IMR-90 (cell line): ENCODE results near the gene DCHS2. TPM values are rescaled to one million over a fixed set of nuclear protein-coding genes. Genes with fewer than 3 reads are reported as not detected.

Source experiments
- ATAC-seq: fragments of 200-7000 bp; cut with Tn5 transposase; 2 replicates; pipeline ENCODE4 v1.9.1; 2020; ENCODE audit warnings: low read depth, mild to moderate bottlenecking, moderate library complexity
- BruUV-seq: library from RNA; stranded (reverse); fragments of 400-500 nt; replicated peaks from 2 replicates; lab custom pipeline; 2021; lab: Mats Ljungman, UMichigan
- CTCF ChIA-PET: fragments of 300-600 bp; formaldehyde crosslinking; extraction: SDS; loops from one replicate; lab custom pipeline; 2021; ENCODE audit warnings: antibody characterized with exemption; lab: Yijun Ruan, JAX
- POLR2A ChIA-PET: fragments of 300-600 bp; sonication (Branson Sonifier 250); formaldehyde crosslinking; loops from one replicate; lab custom pipeline; 2022; ENCODE audit warnings: antibody characterized with exemption; ENCODE audit not compliant: unreplicated experiment; lab: Charles Lee
- DNase-seq: peaks from one replicate; pipeline ENCODE4 v3.0.0; 2013
- H2AFZ ChIP-seq: replicated peaks from 2 replicates; pipeline ENCODE3; 2013; ENCODE audit warnings: low read length, mild to moderate bottlenecking; ENCODE audit not compliant: poor library complexity
- H2AK5ac ChIP-seq: 2 replicates; pipeline ENCODE4 v1.6.1; 2013; ENCODE audit warnings: low read depth, low read length, inconsistent platforms
- H2AK9ac ChIP-seq: replicated peaks from 2 replicates; pipeline ENCODE3; 2013; ENCODE audit warnings: mild to moderate bottlenecking, low read depth, low read length, moderate library complexity; ENCODE audit not compliant: poor library complexity
- H2BK120ac ChIP-seq: 2 replicates; pipeline ENCODE4 v1.6.1; 2013; ENCODE audit warnings: low read depth, low read length, inconsistent platforms
- H2BK15ac ChIP-seq: 3 replicates; pipeline ENCODE4 v1.6.1; 2013; ENCODE audit warnings: low read depth, low read length, inconsistent platforms
- H2BK20ac ChIP-seq: 2 replicates; pipeline ENCODE4 v1.6.1; 2013; ENCODE audit warnings: low read depth, mild to moderate bottlenecking, inconsistent platforms, low read length, moderate library complexity
- H2BK5ac ChIP-seq: 2 replicates; pipeline ENCODE4 v1.6.1; 2013; ENCODE audit warnings: mild to moderate bottlenecking, low read depth, low read length, inconsistent platforms; ENCODE audit not compliant: poor library complexity, severe bottlenecking
- H3K14ac ChIP-seq: replicated peaks from 2 replicates; pipeline ENCODE4 v1.6.1; 2013; ENCODE audit warnings: low read depth, low read length, inconsistent platforms
- H3K18ac ChIP-seq: 2 replicates; pipeline ENCODE4 v1.6.1; 2013; ENCODE audit warnings: low read depth, low read length, control low read depth
- H3K23ac ChIP-seq: 2 replicates; pipeline ENCODE4 v1.6.1; 2013; ENCODE audit warnings: low read depth, low read length, inconsistent platforms
- H3K27ac ChIP-seq: 2 replicates; pipeline ENCODE4 v1.5.1; 2013; ENCODE audit warnings: mild to moderate bottlenecking, control low read depth, low read length; ENCODE audit not compliant: insufficient read depth
- H3K27me3 ChIP-seq: 2 replicates; pipeline ENCODE4 v1.6.1; 2013; ENCODE audit warnings: low read length; ENCODE audit not compliant: control insufficient read depth, insufficient read depth
- H3K36me3 ChIP-seq: 2 replicates; pipeline ENCODE4 v1.6.1; 2013; ENCODE audit warnings: low read length, mixed read lengths; ENCODE audit not compliant: control insufficient read depth, insufficient read depth
- H3K4ac ChIP-seq: 2 replicates; pipeline ENCODE4 v1.6.1; 2013; ENCODE audit warnings: low read depth, low read length, inconsistent platforms
- H3K4me1 ChIP-seq: 2 replicates; pipeline ENCODE4 v1.6.1; 2013; ENCODE audit warnings: low read length, mixed read lengths; ENCODE audit not compliant: control insufficient read depth, insufficient read depth
- H3K4me2 ChIP-seq: 2 replicates; pipeline ENCODE4 v1.6.1; 2013; ENCODE audit warnings: low read depth, mild to moderate bottlenecking, control low read depth, low read length, moderate library complexity
- H3K4me3 ChIP-seq: 2 replicates; pipeline ENCODE4 v1.5.1; 2013; ENCODE audit warnings: low read depth, mild to moderate bottlenecking, control low read depth, low read length, moderate library complexity; ENCODE audit not compliant: insufficient read depth
- H3K56ac ChIP-seq: 2 replicates; pipeline ENCODE4 v1.6.1; 2013; ENCODE audit warnings: low read length, inconsistent platforms; ENCODE audit not compliant: insufficient read depth; ENCODE audit errors: extremely low read depth
- H3K79me1 ChIP-seq, 2 experiments: 2 replicates each; pipeline ENCODE4 v1.6.1; 2013; ENCODE audit warnings: low read length in 2 of 2, inconsistent platforms in 1 of 2, low read depth in 1 of 2
- H3K9ac ChIP-seq: 2 replicates; pipeline ENCODE4 v1.6.1; 2013; ENCODE audit warnings: low read depth, low read length, control low read depth
- H3K9me1 ChIP-seq: 2 replicates; pipeline ENCODE4 v1.6.1; 2013; ENCODE audit warnings: low read length, inconsistent platforms; ENCODE audit not compliant: insufficient read depth
- H3K9me3 ChIP-seq: 2 replicates; pipeline ENCODE4 v1.6.1; 2013; ENCODE audit warnings: low read length; ENCODE audit not compliant: control insufficient read depth, insufficient read depth
- H4K20me1 ChIP-seq: 2 replicates; pipeline ENCODE4 v1.6.1; 2013; ENCODE audit warnings: low read length, inconsistent platforms; ENCODE audit not compliant: insufficient read depth
- H4K5ac ChIP-seq: 2 replicates; pipeline ENCODE4 v1.6.1; 2013; ENCODE audit warnings: mild to moderate bottlenecking, low read depth, low read length, control low read depth
- H4K8ac ChIP-seq, 2 experiments: 2 replicates each; pipeline ENCODE4 v1.6.1; 2013; ENCODE audit warnings: low read depth in 2 of 2, low read length in 2 of 2, control low read depth in 1 of 2, inconsistent platforms in 1 of 2
- H4K91ac ChIP-seq: 2 replicates; pipeline ENCODE4 v1.6.1; 2013; ENCODE audit warnings: low read depth, low read length, inconsistent platforms; ENCODE audit not compliant: insufficient read depth
- BHLHE40 ChIP-seq: fragments of 150-350 bp; IDR thresholded peaks from 2 replicates; pipeline ENCODE4 v1.6.1; 2016; ENCODE audit warnings: mild to moderate bottlenecking, low read depth, low read length
- CEBPB ChIP-seq: IDR thresholded peaks from 2 replicates; pipeline ENCODE4 v1.6.1; 2012; ENCODE audit warnings: low read depth, low read length, improper control_type of control experiment
- CHD1 ChIP-seq: IDR thresholded peaks from 2 replicates; pipeline ENCODE4 v1.6.1; 2012; ENCODE audit warnings: low read depth, low read length, improper control_type of control experiment
- ELK1 ChIP-seq: fragments of 150-350 bp; IDR thresholded peaks from 2 replicates; pipeline ENCODE4 v1.6.1; 2016; ENCODE audit warnings: low read depth, mild to moderate bottlenecking, low read length, moderate library complexity, borderline replicate concordance
- FOS ChIP-seq: fragments of 150-350 bp; IDR thresholded peaks from 2 replicates; pipeline ENCODE4 v1.6.1; 2016; ENCODE audit warnings: low read depth, low read length
- MAFK ChIP-seq: IDR thresholded peaks from 2 replicates; pipeline ENCODE4 v1.6.1; 2012; ENCODE audit warnings: low read depth, low read length, improper control_type of control experiment
- MAZ ChIP-seq: IDR thresholded peaks from 2 replicates; pipeline ENCODE4 v1.6.1; 2012; ENCODE audit warnings: low read depth, mild to moderate bottlenecking, low read length, improper control_type of control experiment, moderate library complexity, borderline replicate concordance
- MXI1 ChIP-seq: IDR thresholded peaks from 2 replicates; pipeline ENCODE4 v1.6.1; 2012; ENCODE audit warnings: low read depth, mild to moderate bottlenecking, low read length, moderate library complexity, borderline replicate concordance
- NFE2L2 ChIP-seq: fragments of 150-350 bp; IDR thresholded peaks from 2 replicates; pipeline ENCODE4 v1.6.1; 2016; ENCODE audit warnings: low read depth, mild to moderate bottlenecking, low read length
- POLR2A ChIP-seq: IDR thresholded peaks from 2 replicates; pipeline ENCODE4 v1.6.1; 2012; ENCODE audit warnings: mild to moderate bottlenecking, low read depth, low read length
- RAD21 ChIP-seq: IDR thresholded peaks from 2 replicates; pipeline ENCODE4 v1.6.1; 2012; ENCODE audit warnings: low read length, improper control_type of control experiment
- RCOR1 ChIP-seq: IDR thresholded peaks from 2 replicates; pipeline ENCODE4 v1.6.1; 2012; ENCODE audit warnings: mild to moderate bottlenecking, low read length, improper control_type of control experiment; ENCODE audit not compliant: insufficient replicate concordance
- RFX5 ChIP-seq: IDR thresholded peaks from 2 replicates; pipeline ENCODE4 v1.8.0; 2012; ENCODE audit warnings: low read depth, mild to moderate bottlenecking, low read length, moderate library complexity
- SMC3 ChIP-seq: fragments of 150-350 bp; IDR thresholded peaks from 2 replicates; pipeline ENCODE4 v1.6.1; 2016; ENCODE audit warnings: low read depth, mild to moderate bottlenecking, antibody characterized with exemption, low read length, moderate library complexity
- USF2 ChIP-seq: fragments of 150-350 bp; IDR thresholded peaks from 2 replicates; pipeline ENCODE4 v1.6.1; 2017; ENCODE audit warnings: mild to moderate bottlenecking, antibody characterized with exemption, low read length, low read depth
- WGBS, 2 experiments: methylation state at CpG; one replicate each; pipeline versions ENCODE4 v1.1.5 to v1.1.7; 2013; ENCODE audit warnings: missing lambda C conversion rate in 2 of 2; ENCODE audit not compliant: insufficient read length in 1 of 2; ENCODE audit errors: extremely low coverage in 2 of 2; 5-methylcytosine and 5-hydroxymethylcytosine counted together
- dilution Hi-C: fragments of 300-500 bp; cut with HindIII; formaldehyde crosslinking; loops from one replicate; pipeline ENCODE4 v1.14.3; 2018; ENCODE audit warnings: low sequenced_read_pairs; ENCODE audit not compliant: unreplicated experiment
- in situ Hi-C: fragments of 300-500 bp; cut with MboI; formaldehyde crosslinking; loops from 3 replicates; pipeline ENCODE4 v1.14.3; 2019; ENCODE audit warnings: low sequenced_read_pairs, inconsistent platforms, mixed read lengths
- intact Hi-C: fragments of 100-400 bp; cut with micrococcal nuclease; formaldehyde crosslinking; loops from 2 replicates; pipeline ENCODE4 v1.10.0; 2022
- polyA plus RNA-seq, 3 experiments: library from polyadenylated mRNA; depleted of rRNA; stranded (reverse); fragments of >200 nt; gene quantifications; 2 replicates each; pipeline ENCODE4 v1.2.3, GENCODE V29; 2012; ENCODE audit warnings: low replicate concordance in 1 of 3
- total RNA-seq: library from RNA; depleted of rRNA; stranded (reverse); fragments of >200 nt; gene quantifications from 2 replicates; pipeline ENCODE4 v1.2.3, GENCODE V29; 2012
- TF ChIP-seq, protein P1 (sequence below): conservative IDR thresholded peaks from 2 replicates; pipeline ENCODE4 v1.5.1; 2012; ENCODE audit warnings: mild to moderate bottlenecking, low read depth, low read length, improper control_type of control experiment

DCHS2 gene
- total and polyA plus RNA-seq, 2 of the 4 experiments (the other 2 are of a cell fraction), result not detected

GRCh38 chr4:154495867-154496266 lies 4.3 kb upstream of the DCHS2 start:
- Histone ChIP-seq H3K9me1 (no peaks in the 10 kb centered on the region), H3K14ac (no peak overlapping the region), H3K9ac (no peak overlapping the region), H3K56ac (no peak overlapping the region), H3K36me3 (no peaks in the 10 kb centered on the region), H2BK120ac (no peak overlapping the region), H4K91ac (no peak overlapping the region), H4K8ac (no peak overlapping the region), H3K79me1 (no peaks in the 10 kb centered on the region), H3K9me3 (no peaks in the 10 kb centered on the region), H2AK5ac (no peak overlapping the region), H4K20me1 (no peaks in the 10 kb centered on the region), H3K27me3 (peaks cover 16% of the 10 kb centered on the region), H2BK5ac (no peak overlapping the region), H3K4ac (no peak overlapping the region), H4K5ac (no peak overlapping the region), H3K4me2 (no peak overlapping the region), H2AK9ac (no peak overlapping the region), H3K23ac (no peak overlapping the region), H2AFZ (no peak overlapping the region), H2BK20ac (no peak overlapping the region), H3K18ac (no peak overlapping the region), H2BK15ac (no peak overlapping the region), H3K4me3 (no peak overlapping the region), H3K4me1 (no peaks in the 10 kb centered on the region), H3K27ac (no peak overlapping the region)
- ChIA-PET POLR2A (no interaction called here), CTCF (interaction anchor here (0.5 kb wide), 1 partner anchor 1054 kb away, joined by 3 read pairs; no protein-coding TSS in a partner anchor)
- in situ Hi-C loops (no loop called here), dilution Hi-C loops (no loop called here), intact Hi-C loops (no loop called here)
- DNase-seq, result no peak
- WGBS, 2 experiments, result no CpG with 5 or more reads among the region's 2 CpGs
- TF ChIP-seq MAFK (no peak), SMC3 (no peak), CEBPB (no peak), USF2 (no peak), RCOR1 (no peak), MXI1 (no peak), FOS (no peak), MAZ (no peak), RAD21 (no peak), CHD1 (no peak), BHLHE40 (no peak), NFE2L2 (no peak), ELK1 (no peak), RFX5 (no peak), POLR2A (no peak)
- TF ChIP-seq, protein P1, sequence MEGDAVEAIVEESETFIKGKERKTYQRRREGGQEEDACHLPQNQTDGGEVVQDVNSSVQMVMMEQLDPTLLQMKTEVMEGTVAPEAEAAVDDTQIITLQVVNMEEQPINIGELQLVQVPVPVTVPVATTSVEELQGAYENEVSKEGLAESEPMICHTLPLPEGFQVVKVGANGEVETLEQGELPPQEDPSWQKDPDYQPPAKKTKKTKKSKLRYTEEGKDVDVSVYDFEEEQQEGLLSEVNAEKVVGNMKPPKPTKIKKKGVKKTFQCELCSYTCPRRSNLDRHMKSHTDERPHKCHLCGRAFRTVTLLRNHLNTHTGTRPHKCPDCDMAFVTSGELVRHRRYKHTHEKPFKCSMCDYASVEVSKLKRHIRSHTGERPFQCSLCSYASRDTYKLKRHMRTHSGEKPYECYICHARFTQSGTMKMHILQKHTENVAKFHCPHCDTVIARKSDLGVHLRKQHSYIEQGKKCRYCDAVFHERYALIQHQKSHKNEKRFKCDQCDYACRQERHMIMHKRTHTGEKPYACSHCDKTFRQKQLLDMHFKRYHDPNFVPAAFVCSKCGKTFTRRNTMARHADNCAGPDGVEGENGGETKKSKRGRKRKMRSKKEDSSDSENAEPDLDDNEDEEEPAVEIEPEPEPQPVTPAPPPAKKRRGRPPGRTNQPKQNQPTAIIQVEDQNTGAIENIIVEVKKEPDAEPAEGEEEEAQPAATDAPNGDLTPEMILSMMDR, result no peak
- ATAC-seq, result no peak
- no TSS peak for BruUV-seq
